ENCODE measurements around the gene ZNF672.

GRCh38 chr1:248860007-248860406 is 22.0 kb downstream of the ZNF672 start:
- TF ChIP-seq CTCF (IDR thresholded peaks at IDR 0.05 in 2 of 3, conservative IDR thresholded peaks at IDR 0.05 in 1 of 3; ENCODE audit: borderline replicate concordance in 1 of 3, insufficient read depth in 1 of 3, low read depth in 2 of 3, low read length in 2 of 3) (no peak), POLR2AphosphoS5 (IDR thresholded peaks at IDR 0.05; ENCODE audit: low read depth, low read length) (no peak), RAD21 (IDR thresholded peaks at IDR 0.05; ENCODE audit: low read depth) (no peak), MAX (IDR thresholded peaks at IDR 0.05) (no peak), POLR2A (IDR thresholded peaks at IDR 0.05; ENCODE audit: borderline replicate concordance, extremely low read depth, insufficient read depth, insufficient read length) (no peak)
